OCI-LY3 (cell line): ENCODE results near the gene CCDC89.
"Not testable (repeated sequence)": the region's sequence is repeated elsewhere in the genome, so short reads cannot be mapped to it uniquely, and the experiment has no call there.

Source experiments
- H2AFZ ChIP-seq: fragments of 200-600, 300-600 bp; shearing (Covaris generic); 2 replicates; pipeline ENCODE4 v1.6.0; 2014; ENCODE audit warnings: antibody characterized with exemption, low read depth, low read length
- H3K27ac ChIP-seq: fragments of 200-600, 300-600 bp; sonication (generic); 2 replicates; pipeline ENCODE4 v1.5.1; 2014; ENCODE audit warnings: mild to moderate bottlenecking, low read length, moderate library complexity, mixed read lengths
- H3K27me3 ChIP-seq: fragments of 200-600, 300-600 bp; sonication (generic); 2 replicates; pipeline ENCODE4 v1.6.1; 2014; ENCODE audit warnings: low read depth, low read length, mixed read lengths
- H3K36me3 ChIP-seq: fragments of 200-600, 300-600 bp; sonication (generic); replicated peaks from 2 replicates; pipeline ENCODE3; 2014; ENCODE audit warnings: low read depth, low read length, mixed read lengths
- H3K4me1 ChIP-seq: fragments of 300-600, 200-600 bp; sonication (generic); 2 replicates; pipeline ENCODE4 v1.6.1; 2014; ENCODE audit warnings: low read length, mixed read lengths
- H3K4me2 ChIP-seq: fragments of 200-600, 300-600 bp; sonication (generic); 2 replicates; pipeline ENCODE4 v1.6.1; 2014; ENCODE audit warnings: low read length, mixed read lengths
- H3K4me3 ChIP-seq: fragments of 300-600, 200-600 bp; sonication (generic); 2 replicates; pipeline ENCODE4 v1.5.1; 2014; ENCODE audit warnings: antibody characterized with exemption, mild to moderate bottlenecking, low read length, moderate library complexity
- H3K79me2 ChIP-seq: fragments of 300-600, 200-600 bp; shearing (Covaris generic); 2 replicates; pipeline ENCODE4 v1.6.1; 2014; ENCODE audit warnings: mild to moderate bottlenecking, low read length, mixed read lengths
- H3K9ac ChIP-seq: fragments of 300-600, 200-600 bp; shearing (Covaris generic); 2 replicates; pipeline ENCODE4 v1.6.0; 2014; ENCODE audit warnings: mild to moderate bottlenecking, low read length, moderate library complexity
- H3K9me3 ChIP-seq: fragments of 200-600, 300-600 bp; shearing (Covaris generic); 2 replicates; pipeline ENCODE4 v1.6.1; 2014; ENCODE audit warnings: low read length, mixed read lengths; ENCODE audit not compliant: insufficient read depth
- H4K20me1 ChIP-seq: fragments of 200-600, 300-600 bp; sonication (generic); 2 replicates; pipeline ENCODE4 v1.6.1; 2016; ENCODE audit warnings: low read length, mixed read lengths; ENCODE audit not compliant: insufficient read depth
- CTCF ChIP-seq: fragments of 200-600, 300-600 bp; sonication (generic); IDR thresholded peaks from 2 replicates; pipeline ENCODE4 v1.5.1; 2014; ENCODE audit warnings: antibody characterized with exemption, low read length, low read depth
- EZH2phosphoT487 ChIP-seq: fragments of 200-600 bp; shearing (Covaris generic); IDR thresholded peaks from 2 replicates; pipeline ENCODE4 v1.6.1; 2018; ENCODE audit warnings: antibody characterized with exemption, mixed run types, low read depth

CCDC89 gene

GRCh38 chr11:85656777-85657176 is 29.2 kb downstream of the CCDC89 start:
- peaks cover 44% of the 10 kb centered on the region for H4K20me1 ChIP-seq
- no peak overlapping the region for H3K9ac ChIP-seq
- TF ChIP-seq CTCF (no peak), EZH2phosphoT487 (no peak)
- no peak overlapping the region for H3K4me3 ChIP-seq
- H3K79me2 ChIP-seq = peaks cover 82% of the 10 kb centered on the region
- peaks cover 69% of the 10 kb centered on the region for H3K36me3 ChIP-seq
- no peak overlapping the region for H3K27ac ChIP-seq
- H2AFZ ChIP-seq = no peak overlapping the region
- H3K4me2 ChIP-seq = no peak overlapping the region
- peaks cover 18% of the 10 kb centered on the region for H3K4me1 ChIP-seq
- no peaks in the 10 kb centered on the region for H3K9me3 ChIP-seq
- no peaks in the 10 kb centered on the region for H3K27me3 ChIP-seq

DNA sequence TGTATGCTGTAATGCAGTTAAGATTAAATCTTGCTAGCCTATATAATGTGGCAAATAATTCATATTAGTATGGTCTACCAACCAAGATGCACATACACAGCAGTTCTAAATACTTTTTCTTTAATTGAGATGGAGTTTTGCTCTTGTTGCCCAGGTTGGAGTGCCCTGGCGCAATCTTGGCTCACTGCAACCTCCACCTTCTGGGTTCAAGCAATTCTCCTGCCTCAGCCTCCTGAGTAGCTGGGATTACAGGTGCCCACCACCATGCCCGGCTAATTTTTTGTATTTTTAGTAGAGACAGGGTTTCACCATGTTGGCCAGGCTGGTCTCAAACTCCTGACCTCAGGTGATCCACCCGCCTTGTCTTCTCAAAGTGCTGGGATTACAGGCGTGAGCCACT is 31.7 kb downstream of the CCDC89 start:
- H3K4me2 ChIP-seq, H3K27me3 ChIP-seq, H3K4me3 ChIP-seq, H3K4me1 ChIP-seq, H3K9ac ChIP-seq, H3K27ac ChIP-seq, H3K9me3 ChIP-seq, H2AFZ ChIP-seq: not testable (repeated sequence)
- peaks cover 49% of the 10 kb centered on the region for H3K36me3 ChIP-seq
- peaks cover 71% of the 10 kb centered on the region for H3K79me2 ChIP-seq
- peaks cover 21% of the 10 kb centered on the region for H4K20me1 ChIP-seq

- H2AFZ ChIP-seq = no peak overlapping the region
- H3K9me3 ChIP-seq = no peaks in the 10 kb centered on the region
- peaks cover 15% of the 10 kb centered on the region for H3K4me1 ChIP-seq
- H4K20me1 ChIP-seq = peaks cover 12% of the 10 kb centered on the region
- TF ChIP-seq EZH2phosphoT487 (no peak), CTCF (no peak)
- H3K36me3 ChIP-seq = peaks cover 40% of the 10 kb centered on the region
- H3K79me2 ChIP-seq = peaks cover 71% of the 10 kb centered on the region
- H3K9ac ChIP-seq = no peak overlapping the region
- H3K27me3 ChIP-seq = no peaks in the 10 kb centered on the region
- H3K27ac ChIP-seq = no peak overlapping the region
- H3K4me3 ChIP-seq = no peak overlapping the region
- no peak overlapping the region for H3K4me2 ChIP-seq
These were observed 33.1 kb downstream of the CCDC89 start for GRCh38 chr11:85652786-85653447.

- no peak for TF ChIP-seq EZH2phosphoT487
- TF ChIP-seq CTCF = no peak
- peaks cover 54% of the 10 kb centered on the region for H3K79me2 ChIP-seq
- peaks cover 23% of the 10 kb centered on the region for H3K36me3 ChIP-seq
- no peak overlapping the region for H2AFZ ChIP-seq
- H3K27ac ChIP-seq = no peak overlapping the region
- H3K9me3 ChIP-seq = no peaks in the 10 kb centered on the region
- H3K4me1 ChIP-seq = peaks cover 19% of the 10 kb centered on the region
- no peak overlapping the region for H3K9ac ChIP-seq
- H3K27me3 ChIP-seq = no peaks in the 10 kb centered on the region
- H4K20me1 ChIP-seq = peaks cover 8% of the 10 kb centered on the region
- H3K4me3 ChIP-seq = no peak overlapping the region
- H3K4me2 ChIP-seq = no peak overlapping the region
These were observed 34.9 kb downstream of the CCDC89 start for GRCh38 chr11:85651118-85651517.
